Trophoblast cell (in vitro differentiated cells and primary cell): ENCODE measurements around the gene FFAR1.

ENCODE experiments used
- DNase-seq, 2 donors: peaks; one replicate each; pipeline ENCODE4 v3.0.0-alpha.2; 2016
- H2AFZ ChIP-seq: 2 replicates; pipeline ENCODE4 v1.6.1; 2013; ENCODE audit warnings: low read length, moderate library complexity, mild to moderate bottlenecking; ENCODE audit not compliant: insufficient read depth, poor library complexity
- H2AK5ac ChIP-seq: 2 replicates; pipeline ENCODE4 v1.6.1; 2013; ENCODE audit warnings: mild to moderate bottlenecking, low read length
- H2BK120ac ChIP-seq: 2 replicates; pipeline ENCODE4 v1.6.1; 2013; ENCODE audit warnings: low read length, mild to moderate bottlenecking, moderate library complexity; ENCODE audit not compliant: insufficient read depth, poor library complexity
- H2BK12ac ChIP-seq: 2 replicates; pipeline ENCODE4 v1.6.1; 2013; ENCODE audit warnings: mild to moderate bottlenecking, low read length, moderate library complexity
- H2BK5ac ChIP-seq: 2 replicates; pipeline ENCODE4 v1.6.1; 2013; ENCODE audit warnings: low read length, low read depth, moderate library complexity, mild to moderate bottlenecking; ENCODE audit not compliant: poor library complexity
- H3K14ac ChIP-seq: 2 replicates; pipeline ENCODE4 v1.6.1; 2013; ENCODE audit warnings: mild to moderate bottlenecking, low read length
- H3K18ac ChIP-seq: 2 replicates; pipeline ENCODE4 v1.6.1; 2013; ENCODE audit warnings: mild to moderate bottlenecking, low read length
- H3K23ac ChIP-seq: 2 replicates; pipeline ENCODE4 v1.6.1; 2013; ENCODE audit warnings: low read length
- H3K27ac ChIP-seq: 2 replicates; pipeline ENCODE4 v1.5.1; 2013; ENCODE audit warnings: low read depth, mild to moderate bottlenecking, inconsistent platforms, low read length, moderate library complexity
- H3K27me3 ChIP-seq: 2 replicates; pipeline ENCODE4 v1.6.1; 2013; ENCODE audit warnings: inconsistent platforms, mild to moderate bottlenecking, low read length, moderate library complexity; ENCODE audit not compliant: insufficient read depth
- H3K36me3 ChIP-seq, 2 experiments: 1 replicate in 1 of 2; 2 replicates in 1 of 2; pipeline ENCODE4 v1.6.1; 2013; ENCODE audit warnings: low read length in 2 of 2, mild to moderate bottlenecking in 2 of 2, moderate library complexity in 1 of 2; ENCODE audit not compliant: insufficient read depth in 2 of 2, control insufficient read depth in 1 of 2
- H3K4ac ChIP-seq: 2 replicates; pipeline ENCODE4 v1.6.1; 2013; ENCODE audit warnings: low read depth, mild to moderate bottlenecking, low read length, moderate library complexity
- H3K4me1 ChIP-seq, 2 experiments: 1 replicate in 1 of 2; 2 replicates in 1 of 2; pipeline ENCODE4 v1.6.1; 2013; ENCODE audit warnings: low read length in 2 of 2, mild to moderate bottlenecking in 2 of 2, moderate library complexity in 1 of 2; ENCODE audit not compliant: insufficient read depth in 2 of 2, control insufficient read depth in 1 of 2
- H3K4me2 ChIP-seq: 2 replicates; pipeline ENCODE4 v1.6.1; 2013; ENCODE audit warnings: inconsistent platforms, mild to moderate bottlenecking, low read length, moderate library complexity
- H3K4me3 ChIP-seq: 2 replicates; pipeline ENCODE4 v1.5.1; 2013; ENCODE audit warnings: mild to moderate bottlenecking, low read depth, low read length, inconsistent platforms
- H3K79me1 ChIP-seq: one replicate; pipeline ENCODE4 v1.6.1; 2013; ENCODE audit warnings: low read length
- H3K79me2 ChIP-seq: 2 replicates; pipeline ENCODE4 v1.6.1; 2013; ENCODE audit warnings: low read length, mild to moderate bottlenecking; ENCODE audit not compliant: control insufficient read depth, insufficient read depth, poor library complexity
- H3K9ac ChIP-seq: 2 replicates; pipeline ENCODE4 v1.6.1; 2013; ENCODE audit warnings: mild to moderate bottlenecking, low read length
- H3K9me3 ChIP-seq: 2 replicates; pipeline ENCODE4 v1.6.1; 2013; ENCODE audit warnings: low read depth, mild to moderate bottlenecking, control low read depth, inconsistent platforms, low read length; ENCODE audit not compliant: insufficient read depth
- H4K12ac ChIP-seq: 2 replicates; pipeline ENCODE4 v1.6.1; 2013; ENCODE audit warnings: low read depth, mild to moderate bottlenecking, low read length, moderate library complexity
- H4K8ac ChIP-seq: 2 replicates; pipeline ENCODE4 v1.6.1; 2013; ENCODE audit warnings: low read depth, mild to moderate bottlenecking, low read length, moderate library complexity
- H4K91ac ChIP-seq: one replicate; pipeline ENCODE4 v1.6.1; 2013; ENCODE audit warnings: low read depth, mild to moderate bottlenecking, low read length, moderate library complexity
- WGBS: extraction: QIAGEN DNeasy Blood & Tissue Kit; methylation state at CpG from one replicate; pipeline ENCODE4 v1.1.7; 2013; ENCODE audit warnings: missing lambda C conversion rate; ENCODE audit not compliant: insufficient read length, insufficient coverage; ENCODE audit errors: extremely low coverage; 5-methylcytosine and 5-hydroxymethylcytosine counted together

Gene FFAR1

GRCh38 chr19:35308910-35309309 lies 38.8 kb upstream of the FFAR1 start:
- Histone ChIP-seq H3K79me2 (no peaks in the 10 kb centered on the region), H3K18ac (no peak overlapping the region), H3K79me1 (no peaks in the 10 kb centered on the region), H3K4me1 (peaks cover 6 to 13% of the 10 kb centered on the region in 2 experiments), H2AK5ac (no peak overlapping the region), H3K36me3 (no peaks in the 10 kb centered on the region), H3K27me3 (no peaks in the 10 kb centered on the region), H3K9ac (no peak overlapping the region), H3K4ac (no peak overlapping the region), H2BK120ac (no peak overlapping the region), H3K23ac (no peak overlapping the region), H4K91ac (no peak overlapping the region), H2BK5ac (no peak overlapping the region), H2AFZ (no peak overlapping the region), H3K9me3 (peaks cover under 1% of the 10 kb centered on the region), H3K27ac (no peak overlapping the region), H2BK12ac (no peak overlapping the region), H3K4me2 (no peak overlapping the region), H4K8ac (no peak overlapping the region), H3K14ac (no peak overlapping the region), H4K12ac (no peak overlapping the region), H3K4me3 (no peak overlapping the region)
- no CpG with 5 or more reads among the region's 7 CpGs for WGBS
- DNase-seq = no peak

- no peak overlapping the region for H3K23ac ChIP-seq
- no peaks in the 10 kb centered on the region for H3K27me3 ChIP-seq
- DNase-seq = peak; percentile 99
- no peaks in the 10 kb centered on the region for H3K36me3 ChIP-seq
- H4K8ac ChIP-seq = no peak overlapping the region
- H3K27ac ChIP-seq = no peak overlapping the region
- peaks cover 6 to 13% of the 10 kb centered on the region in 2 experiments for H3K4me1 ChIP-seq
- H3K79me1 ChIP-seq = no peaks in the 10 kb centered on the region
- H2BK120ac ChIP-seq = no peak overlapping the region
- H3K18ac ChIP-seq = no peak overlapping the region
- no peak overlapping the region for H3K4me2 ChIP-seq
- H2AFZ ChIP-seq = no peak overlapping the region
- H2AK5ac ChIP-seq = no peak overlapping the region
- H2BK12ac ChIP-seq = no peak overlapping the region
- H3K14ac ChIP-seq = no peak overlapping the region
- no peak overlapping the region for H3K4me3 ChIP-seq
- H4K91ac ChIP-seq = no peak overlapping the region
- no peaks in the 10 kb centered on the region for H3K79me2 ChIP-seq
- H3K9me3 ChIP-seq = no peaks in the 10 kb centered on the region
- H4K12ac ChIP-seq = no peak overlapping the region
- no peak overlapping the region for H3K9ac ChIP-seq
- no peak overlapping the region for H2BK5ac ChIP-seq
- H3K4ac ChIP-seq = no peak overlapping the region
- no CpG with 5 or more reads among the region's 47 CpGs for WGBS
Measured at GRCh38 chr19:35309481-35310279, 38.0 kb upstream of the FFAR1 start.

- no peak overlapping the region for H4K91ac ChIP-seq
- H3K4me1 ChIP-seq = peaks cover 6 to 13% of the 10 kb centered on the region in 2 experiments
- DNase-seq = peak; percentile 80 to 87
- H2BK5ac ChIP-seq = no peak overlapping the region
- no peak overlapping the region for H4K12ac ChIP-seq
- no peak overlapping the region for H3K23ac ChIP-seq
- H3K4me2 ChIP-seq = no peak overlapping the region
- no peak overlapping the region for H3K18ac ChIP-seq
- no peak overlapping the region for H2BK12ac ChIP-seq
- H3K27ac ChIP-seq = no peak overlapping the region
- H3K79me1 ChIP-seq = no peaks in the 10 kb centered on the region
- no peak overlapping the region for H2AK5ac ChIP-seq
- no peaks in the 10 kb centered on the region for H3K9me3 ChIP-seq
- H3K14ac ChIP-seq = no peak overlapping the region
- H2BK120ac ChIP-seq = no peak overlapping the region
- H4K8ac ChIP-seq = no peak overlapping the region
- no peak overlapping the region for H3K4ac ChIP-seq
- no peak overlapping the region for H3K4me3 ChIP-seq
- no peak overlapping the region for H2AFZ ChIP-seq
- H3K9ac ChIP-seq = no peak overlapping the region
- H3K79me2 ChIP-seq = no peaks in the 10 kb centered on the region
- H3K27me3 ChIP-seq = no peaks in the 10 kb centered on the region
- no CpG with 5 or more reads among the region's 12 CpGs for WGBS
- H3K36me3 ChIP-seq = no peaks in the 10 kb centered on the region
Measured at GRCh38 chr19:35310331-35310730, 37.4 kb upstream of the FFAR1 start.

GRCh38 chr19:35310811-35311465 lies 36.8 kb upstream of the FFAR1 start:
- Histone ChIP-seq H3K4ac (no peak overlapping the region), H2BK12ac (no peak overlapping the region), H4K12ac (no peak overlapping the region), H4K8ac (no peak overlapping the region), H2AK5ac (no peak overlapping the region), H3K27me3 (no peaks in the 10 kb centered on the region), H2BK120ac (no peak overlapping the region), H3K36me3 (no peaks in the 10 kb centered on the region), H3K79me2 (no peaks in the 10 kb centered on the region), H3K27ac (no peak overlapping the region), H3K18ac (no peak overlapping the region), H3K4me2 (no peak overlapping the region), H3K4me1 (peaks cover 6 to 13% of the 10 kb centered on the region in 2 experiments), H3K9me3 (no peaks in the 10 kb centered on the region), H2BK5ac (no peak overlapping the region), H3K14ac (no peak overlapping the region), H4K91ac (no peak overlapping the region), H3K23ac (no peak overlapping the region), H3K79me1 (no peaks in the 10 kb centered on the region), H3K4me3 (no peak overlapping the region), H2AFZ (no peak overlapping the region), H3K9ac (no peak overlapping the region)
- no CpG with 5 or more reads among the region's 10 CpGs for WGBS
- peak; percentile 75 to 90 for DNase-seq
